ENCODE measurements around the gene LDLRAD4.

LDLRAD4 gene

GRCh38 chr18:13357289-13357688, 138.7 kb downstream of the LDLRAD4 start:
- FAIRE-seq = no peak

DNA sequence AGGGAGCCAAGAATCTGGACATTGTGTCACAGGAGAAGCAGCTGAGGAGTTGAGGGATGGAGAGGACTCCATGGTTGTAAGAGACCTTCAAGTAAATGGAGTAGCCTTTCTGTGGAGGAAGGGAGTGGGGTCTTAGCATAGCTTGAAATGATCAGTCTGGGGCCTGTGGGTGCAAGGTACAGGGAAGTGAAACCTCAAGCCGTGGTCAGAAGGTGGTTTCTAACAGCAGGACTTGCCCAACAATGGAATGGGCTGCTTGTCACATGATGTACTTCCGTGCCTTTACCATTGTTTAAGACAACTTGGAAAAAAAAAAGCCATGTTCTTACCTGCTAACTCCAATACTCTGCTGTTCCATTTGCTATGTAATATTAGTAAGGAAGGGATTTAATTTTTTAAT, 140.7 kb downstream of the LDLRAD4 start:
- no peak for FAIRE-seq

DNA sequence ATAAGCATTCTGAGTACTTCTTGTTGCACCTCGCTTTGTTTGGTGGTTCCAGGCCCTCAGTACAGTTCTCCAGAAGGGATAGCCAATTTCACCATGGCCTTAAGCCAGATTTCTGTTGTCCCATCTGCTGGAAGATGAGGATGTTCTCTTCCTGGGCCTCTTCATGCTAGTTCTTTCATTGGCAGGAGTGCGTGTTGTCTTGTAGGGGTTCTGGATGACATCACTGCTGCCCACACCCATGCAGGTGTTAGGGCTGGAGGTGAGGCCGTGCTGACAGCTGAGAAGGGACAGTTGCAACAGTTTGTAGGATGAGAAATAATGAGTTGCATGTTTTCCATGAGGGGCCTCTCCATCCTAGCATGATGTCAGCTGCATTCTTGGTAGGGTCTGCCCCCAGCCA, 142.9 kb downstream of the LDLRAD4 start:
- FAIRE-seq = no peak

GRCh38 chr18:13362051-13362450, 143.5 kb downstream of the LDLRAD4 start:
- FAIRE-seq = no peak

DNA sequence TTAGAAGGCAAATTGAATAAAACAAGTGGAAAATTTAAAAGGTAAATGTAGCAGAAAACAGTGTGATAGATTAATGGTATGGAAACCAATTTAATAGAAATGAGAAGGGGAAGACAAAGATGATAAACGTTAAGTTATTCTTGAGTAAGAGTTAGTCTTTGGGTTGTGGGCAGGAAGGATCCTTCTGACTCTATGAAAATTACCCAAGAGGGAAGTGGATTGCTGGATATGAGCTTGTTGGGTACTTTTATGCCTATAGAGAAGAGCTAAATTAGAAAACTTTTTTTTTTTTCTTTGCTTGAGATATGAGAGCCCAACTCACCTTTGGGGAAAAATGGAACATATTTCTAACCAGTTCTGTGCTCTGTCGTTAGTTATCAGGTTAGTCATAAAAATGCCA, 144.0 kb downstream of the LDLRAD4 start:
- no peak for FAIRE-seq

- FAIRE-seq = no peak
Measured at GRCh38 chr18:13363359-13363758, 144.8 kb downstream of the LDLRAD4 start.

DNA sequence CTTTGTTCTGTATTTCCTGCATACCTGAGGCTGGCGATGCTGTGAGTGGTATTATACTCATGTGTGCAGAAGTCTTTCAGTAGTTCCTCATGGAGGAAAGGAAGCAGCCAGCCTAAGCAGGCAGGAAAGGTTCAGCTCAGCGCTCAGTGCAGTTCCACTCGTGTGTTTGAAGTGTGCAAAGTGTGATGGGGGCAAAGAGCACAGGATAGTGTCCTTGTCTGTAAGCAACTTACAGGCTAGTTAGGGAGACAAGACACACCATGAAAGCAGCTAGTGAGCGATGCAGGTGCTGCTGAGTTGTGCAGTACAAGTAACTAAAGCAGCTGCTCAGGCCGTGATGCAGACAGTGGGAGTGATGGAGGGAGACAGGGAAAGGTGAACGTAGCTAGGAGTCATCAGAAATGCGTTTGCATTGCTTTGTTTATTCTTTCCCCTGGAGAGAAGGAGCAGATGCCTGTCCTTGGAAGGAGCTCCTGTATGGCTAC, 146.2 kb downstream of the LDLRAD4 start:
- no peak for FAIRE-seq

DNA sequence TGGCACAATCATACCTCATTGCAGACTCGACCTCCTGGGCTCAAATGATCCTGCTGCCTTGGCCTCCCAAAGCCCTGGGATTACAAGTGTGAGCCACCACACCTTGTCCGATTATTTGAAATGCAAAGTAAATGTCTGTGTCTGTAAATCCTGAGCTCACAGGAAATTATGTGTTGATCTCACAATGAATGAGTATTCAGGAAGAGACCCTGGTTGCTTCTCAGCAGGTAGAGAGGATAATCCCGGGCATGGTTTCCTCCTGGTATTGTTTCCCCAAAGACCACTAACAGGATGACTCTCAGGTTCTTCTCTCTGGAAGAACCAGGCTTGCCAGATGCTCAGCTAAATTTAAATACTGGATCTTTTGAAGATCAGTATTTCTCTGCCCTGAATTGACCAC, 147.6 kb downstream of the LDLRAD4 start:
- no peak for FAIRE-seq

GRCh38 chr18:13366541-13366940, 148.0 kb downstream of the LDLRAD4 start:
- no peak for FAIRE-seq

GRCh38 chr18:13366962-13367892, 148.7 kb downstream of the LDLRAD4 start:
- no peak for FAIRE-seq

GRCh38 chr18:13368080-13368813, 149.7 kb downstream of the LDLRAD4 start:
- FAIRE-seq = no peak

DNA sequence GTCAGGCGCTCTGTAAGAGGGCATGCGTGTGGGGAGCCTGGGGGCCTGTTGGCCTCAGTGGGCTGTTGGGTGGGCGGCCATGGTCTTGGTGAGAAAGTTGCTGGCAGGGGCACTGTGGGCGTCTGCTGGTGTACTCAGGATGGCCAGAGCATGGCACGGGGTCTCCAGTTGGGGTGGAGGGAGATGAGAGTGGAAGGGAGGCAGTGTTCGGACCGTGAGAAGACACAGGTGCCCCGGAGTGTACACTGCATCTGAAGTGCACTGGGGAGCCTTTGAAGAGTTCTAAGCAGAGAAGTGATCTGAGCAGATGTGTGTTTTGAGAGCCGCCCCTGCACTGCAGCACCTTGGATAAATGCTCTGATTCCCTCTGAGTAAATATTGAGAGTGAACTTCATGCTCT, 150.8 kb downstream of the LDLRAD4 start:
- FAIRE-seq = no peak

- FAIRE-seq = no peak
Measured at GRCh38 chr18:13369756-13370510, 151.4 kb downstream of the LDLRAD4 start.

DNA sequence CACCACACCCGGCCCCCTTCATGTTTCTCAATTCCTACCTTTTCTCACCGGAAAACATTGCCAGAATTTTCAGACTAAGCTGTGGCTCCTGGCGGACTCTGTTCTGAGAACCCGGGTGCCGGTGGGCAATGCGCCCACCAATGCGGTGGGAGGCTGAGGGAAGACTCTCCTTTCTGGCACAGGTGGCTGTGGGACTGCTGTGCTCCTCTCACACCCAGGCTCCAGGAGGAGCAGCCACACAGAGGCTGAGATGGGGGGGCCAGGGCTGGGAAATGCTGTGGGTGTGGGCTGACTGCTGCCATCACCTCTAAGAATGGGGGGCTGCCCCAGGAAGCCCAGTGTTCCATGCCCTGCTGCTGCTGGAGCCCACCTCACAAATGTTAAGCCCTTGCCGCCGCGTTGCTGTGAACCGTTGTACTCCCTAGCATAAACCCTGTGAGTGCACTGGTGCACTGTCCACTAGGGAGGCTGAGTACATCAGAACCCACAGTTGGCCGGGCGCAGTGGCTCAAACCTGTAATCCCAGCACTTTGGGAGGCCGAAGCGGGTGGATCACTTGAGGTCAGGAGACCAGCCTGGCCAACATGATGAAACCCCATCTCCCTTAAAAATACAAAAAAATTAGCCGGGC, 152.6 kb downstream of the LDLRAD4 start:
- FAIRE-seq = no peak

DNA sequence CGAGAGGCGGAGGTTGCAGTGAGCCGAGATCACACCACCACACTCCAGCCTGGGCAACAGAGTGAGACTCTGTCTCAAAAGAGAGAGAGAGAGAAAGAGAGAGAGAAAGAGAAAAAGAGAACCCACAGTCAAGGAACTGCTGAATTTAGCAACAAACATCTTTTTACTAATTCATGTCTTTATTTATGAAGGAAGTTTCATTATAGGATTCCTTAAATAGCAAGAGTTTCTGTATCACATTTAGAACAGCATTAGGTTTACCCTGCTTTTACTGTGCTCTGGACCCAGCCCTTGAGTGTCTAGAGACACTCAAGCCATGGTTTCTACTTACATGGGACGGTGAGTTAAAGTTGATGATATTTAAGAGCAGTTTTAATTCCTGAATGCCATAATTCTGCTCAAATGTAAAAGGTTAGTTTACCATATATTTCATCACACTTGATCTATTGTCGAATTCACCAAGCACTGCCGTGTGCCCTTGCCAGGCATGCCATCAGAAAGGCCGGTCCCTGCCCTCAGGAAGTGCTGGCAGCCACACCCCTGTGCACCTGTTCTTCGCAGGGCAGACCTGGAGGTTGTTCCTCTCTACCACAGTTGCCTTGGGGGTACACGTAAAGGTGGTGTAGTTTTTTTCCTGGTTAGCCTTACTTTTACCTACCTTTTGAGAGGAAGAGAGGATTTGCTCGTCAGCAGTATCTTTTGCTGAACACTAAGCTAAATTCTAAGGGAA, 153.3 kb downstream of the LDLRAD4 start:
- no peak for FAIRE-seq

DNA sequence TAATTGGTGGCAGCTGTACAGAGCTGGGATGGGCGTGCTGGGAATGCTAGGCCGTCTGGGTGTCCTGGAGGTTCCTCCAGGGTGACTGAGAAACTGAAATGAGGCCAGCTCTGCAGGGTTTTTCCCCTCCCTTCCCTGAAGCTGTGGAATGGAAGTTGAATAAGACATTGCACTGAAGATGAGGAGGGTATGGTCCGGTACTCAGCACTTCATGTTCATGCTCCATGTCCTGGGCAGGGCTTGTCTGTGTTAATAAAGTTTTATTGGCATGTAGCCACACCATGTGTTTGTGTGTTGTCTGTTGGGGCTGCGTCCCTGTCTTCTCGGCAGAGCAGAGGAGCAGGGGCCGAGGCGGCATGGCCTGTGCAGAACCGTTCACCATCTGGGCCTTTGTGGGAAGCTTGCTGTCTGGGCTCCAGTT, 154.0 kb downstream of the LDLRAD4 start:
- no peak for FAIRE-seq

DNA sequence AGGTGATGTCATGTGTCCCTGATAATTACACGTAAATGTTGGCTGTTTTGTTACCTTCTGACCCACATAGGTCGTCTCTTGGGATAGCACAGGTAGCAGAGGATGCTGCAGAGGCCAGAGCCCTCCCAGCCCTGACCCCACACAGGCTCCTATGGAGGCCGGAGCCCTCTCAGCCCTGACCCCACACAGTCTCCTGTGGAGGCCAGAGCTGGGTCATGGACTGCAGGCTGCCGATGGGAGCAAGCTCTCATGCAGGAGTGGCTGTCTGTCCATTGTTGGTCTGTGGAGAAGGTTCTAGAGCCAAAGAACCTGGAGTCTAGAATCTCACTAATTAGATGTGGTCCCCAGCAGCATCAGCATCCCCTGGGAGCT, 155.5 kb downstream of the LDLRAD4 start:
- FAIRE-seq = no peak

DNA sequence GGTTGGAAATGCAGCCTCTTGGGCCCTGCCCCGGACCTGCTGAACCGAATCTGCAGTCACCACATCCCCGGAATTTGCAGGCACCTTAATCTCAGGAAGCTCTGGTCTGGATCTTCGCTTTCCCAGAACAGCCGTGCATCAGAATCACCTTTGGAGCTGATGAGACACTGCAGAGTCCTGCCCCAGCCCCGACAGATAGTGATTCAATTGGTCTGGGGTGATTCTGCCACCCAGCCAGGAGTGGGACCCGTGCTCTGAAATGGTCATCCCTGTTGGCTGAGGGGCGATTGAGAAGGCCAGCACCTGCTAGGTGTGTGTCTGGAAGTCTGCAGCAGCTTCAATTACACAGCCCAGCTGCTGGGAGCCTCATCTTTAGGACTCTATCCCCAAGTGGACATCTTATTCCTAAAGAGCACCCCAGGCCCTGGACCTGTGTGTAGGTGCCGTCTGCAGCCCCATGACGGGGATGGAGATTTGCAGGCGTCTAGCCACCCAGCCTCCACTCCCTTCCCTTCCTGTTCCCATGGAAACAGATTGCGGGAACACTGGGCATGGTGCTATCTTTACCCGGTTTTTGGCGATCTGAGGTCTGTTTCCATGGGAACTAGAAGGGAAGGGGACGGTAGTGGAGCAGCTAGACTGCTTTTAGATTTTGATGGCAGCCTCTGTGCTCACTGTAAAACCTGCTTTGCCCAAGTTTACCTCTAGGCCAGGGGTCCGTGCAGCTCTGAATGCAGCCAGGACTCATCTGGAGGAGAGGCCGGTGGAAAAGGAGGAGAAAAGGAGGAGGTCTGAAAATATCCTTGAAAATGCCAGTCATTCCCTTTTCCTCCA, 156.1 kb downstream of the LDLRAD4 start:
- no peak for FAIRE-seq

GRCh38 chr18:13375302-13376255, 157.0 kb downstream of the LDLRAD4 start:
- FAIRE-seq = no peak

DNA sequence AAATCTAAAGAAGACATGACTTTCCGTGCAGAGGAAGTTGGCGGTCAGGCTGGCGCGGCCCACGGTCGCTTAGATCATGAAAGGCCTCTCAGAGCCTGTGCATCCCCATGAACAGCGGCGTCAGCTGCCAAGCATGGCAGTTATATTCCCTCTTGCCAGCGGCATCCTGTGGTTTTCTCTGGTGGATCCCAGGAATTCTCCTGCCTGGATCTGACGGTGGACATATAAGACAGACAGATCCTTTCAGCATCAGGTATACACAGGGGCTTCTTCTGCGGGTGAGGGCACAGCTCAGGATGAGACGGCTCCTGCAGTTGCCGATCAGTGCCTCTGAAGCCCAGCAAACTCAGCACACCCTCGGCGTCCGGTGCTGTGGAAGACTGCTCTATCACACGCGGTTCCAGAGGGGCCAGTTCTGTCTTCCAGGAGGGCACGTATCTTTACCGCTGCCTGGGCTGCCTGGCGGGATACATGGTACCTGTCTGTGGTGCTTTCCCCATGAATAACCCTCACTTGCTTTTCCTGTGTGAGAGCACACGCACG, 157.8 kb downstream of the LDLRAD4 start:
- FAIRE-seq = no peak

Measured in G401.6 (cell line).